Stimulated activated CD8-positive, alpha-beta memory T cell treated with anti-CD3 and anti-CD28 coated beads, Interleukin-7, amount 100 ng/mL, for 1 hour (primary cell): ENCODE measurements around the gene NKTR.

ENCODE experiments used
- DNase-seq, 2 donors: peaks; one replicate each; pipeline ENCODE4 v3.0.0-alpha.2; 2020; ENCODE audit warnings: low read depth in 2 of 2

The NKTR gene

GRCh38 chr3:42681361-42682038 lies 81.0 kb downstream of the NKTR start:
- no peak for DNase-seq

GRCh38 chr3:42682301-42683070 lies 82.0 kb downstream of the NKTR start:
- DNase-seq: no peak

- DNase-seq: no peak
Observed at GRCh38 chr3:42683875-42684598, 83.6 kb downstream of the NKTR start.

GRCh38 chr3:42684632-42685362 lies 84.3 kb downstream of the NKTR start:
- no peak for DNase-seq

GRCh38 chr3:42685363-42685881 lies 84.9 kb downstream of the NKTR start, which contains the start of gene KLHL40:
Gene KLHL40, plus strand, starts transcription at chr3:42685537. Its CDS starts 82 bp downstream, at chr3:42685619.
- no peak for DNase-seq

- DNase-seq: no peak
Observed at GRCh38 chr3:42685891-42686820, 85.7 kb downstream of the NKTR start.

GRCh38 chr3:42686832-42687650 lies 86.6 kb downstream of the NKTR start:
- no peak for DNase-seq

- no peak for DNase-seq
Observed at GRCh38 chr3:42688016-42688415, 87.5 kb downstream of the NKTR start.

- DNase-seq: no peak
Observed at GRCh38 chr3:42688487-42689420, 88.3 kb downstream of the NKTR start.

GRCh38 chr3:42689421-42690014 lies 89.0 kb downstream of the NKTR start:
- DNase-seq: no peak

GRCh38 chr3:42690191-42690590 lies 89.7 kb downstream of the NKTR start:
- DNase-seq: no peak

- DNase-seq: no peak
Observed at GRCh38 chr3:42690766-42691680, 90.5 kb downstream of the NKTR start.

- no peak for DNase-seq
Observed at GRCh38 chr3:42691816-42692666, 91.6 kb downstream of the NKTR start.

- DNase-seq: no peak
Observed at GRCh38 chr3:42692667-42693529, 92.4 kb downstream of the NKTR start.

GRCh38 chr3:42693530-42693930 lies 93.0 kb downstream of the NKTR start:
- DNase-seq: no peak
